ENCODE data around the gene TEX53. TPM values are rescaled to one million over a fixed set of nuclear protein-coding genes. Genes with fewer than 3 reads are reported as not detected.

TEX53 gene
- total and polyA plus RNA-seq, 2 of the 8 experiments (the other 6 are each of a cell fraction or from before 2014, with no cell fraction given) = not detected

GRCh38 chr9:114681594-114682332, 24.2 kb upstream of the TEX53 start, which contains the start of gene TEX48 (continued):
- TF ChIP-seq CTCF (IDR thresholded peaks at IDR 0.05; ENCODE audit: control extremely low read depth in 1 of 3, insufficient read depth in 1 of 3, low read depth in 1 of 3, low read length in 3 of 3) = peak; percentile 86 to 91 (median 90)
- TF ChIP-seq EP300 (IDR thresholded peaks at IDR 0.05; ENCODE audit: borderline replicate concordance in 1 of 2, low read depth in 2 of 2, low read length in 2 of 2) = no peak

Measured in H1 (cell line).